Neural cell (in vitro differentiated cells): ENCODE results near the gene FCER2. TPM values are rescaled to one million over a fixed set of nuclear protein-coding genes. Genes with fewer than 3 reads are reported as not detected.
"Not testable (repeated sequence)": the region's sequence is repeated elsewhere in the genome, so short reads cannot be mapped to it uniquely, and the experiment has no call there.

Experiments used
- H2AFZ ChIP-seq: fragments of 200-600, 300-800 bp; sonication (generic), shearing (Covaris generic); 2 replicates; pipeline ENCODE4 v1.6.0; 2014; ENCODE audit warnings: low read depth, mild to moderate bottlenecking, antibody characterized with exemption, low read length, moderate library complexity
- H3F3A ChIP-seq: fragments of 200-600 bp; shearing (Covaris generic); 2 replicates; pipeline ENCODE4 v1.6.1; 2016; ENCODE audit warnings: mild to moderate bottlenecking, moderate library complexity, mixed read lengths, antibody characterized with exemption, low read length; ENCODE audit not compliant: insufficient read depth, poor library complexity, severe bottlenecking
- H3K27ac ChIP-seq: fragments of 200-600, 300-800 bp; sonication (generic), shearing (Covaris generic); 2 replicates; pipeline ENCODE4 v1.5.1; 2014; ENCODE audit warnings: mild to moderate bottlenecking, low read length, moderate library complexity
- H3K27me3 ChIP-seq: fragments of 300-800, 200-600 bp; sonication (generic), shearing (Covaris generic); 2 replicates; pipeline ENCODE4 v1.6.0; 2014; ENCODE audit warnings: mild to moderate bottlenecking, low read depth, low read length, moderate library complexity; ENCODE audit not compliant: insufficient read depth
- H3K36me3 ChIP-seq: fragments of 300-800, 200-600 bp; sonication (generic), shearing (Covaris generic); 2 replicates; pipeline ENCODE4 v1.5.1; 2014; ENCODE audit warnings: mild to moderate bottlenecking, antibody characterized with exemption, low read length, moderate library complexity; ENCODE audit not compliant: insufficient read depth
- H3K4me2 ChIP-seq: fragments of 300-800, 200-600 bp; sonication (generic), shearing (Covaris generic); 2 replicates; pipeline ENCODE4 v1.6.0; 2014; ENCODE audit warnings: mild to moderate bottlenecking, low read length
- H3K4me3 ChIP-seq: fragments of 300-800, 200-600 bp; sonication (generic), shearing (Covaris generic); 2 replicates; pipeline ENCODE4 v1.5.1; 2014; ENCODE audit warnings: mild to moderate bottlenecking, low read length, moderate library complexity
- H3K79me2 ChIP-seq: fragments of 200-600 bp; shearing (Covaris generic); replicated peaks from 2 replicates; pipeline ENCODE4 v1.6.0; 2014; ENCODE audit warnings: mild to moderate bottlenecking, low read length, moderate library complexity; ENCODE audit not compliant: insufficient read depth
- H3K9ac ChIP-seq: fragments of 300-800, 200-600 bp; sonication (generic), shearing (Covaris generic); 2 replicates; pipeline ENCODE4 v1.6.1; 2016; ENCODE audit warnings: mild to moderate bottlenecking, low read length, mixed read lengths
- H3K9me2 ChIP-seq: fragments of 200-600 bp; shearing (Covaris generic); 2 replicates; pipeline ENCODE4 v1.6.1; 2016; ENCODE audit warnings: mild to moderate bottlenecking, low read length, mixed read lengths; ENCODE audit not compliant: insufficient read depth
- H3K9me3 ChIP-seq: fragments of 200-600, 300-800 bp; sonication (generic), shearing (Covaris generic); 2 replicates; pipeline ENCODE4 v1.6.1; 2016; ENCODE audit warnings: mild to moderate bottlenecking, mixed run types, low read length, moderate library complexity, mixed read lengths
- H4K20me1 ChIP-seq: fragments of 200-600 bp; shearing (Covaris generic); 2 replicates; pipeline ENCODE4 v1.6.1; 2016; ENCODE audit warnings: mild to moderate bottlenecking, mixed run types; ENCODE audit not compliant: insufficient read depth
- CTCF ChIP-seq: fragments of 450-650 bp; IDR thresholded peaks from 2 replicates; pipeline ENCODE4 v1.5.1; 2014; ENCODE audit warnings: antibody characterized with exemption, mild to moderate bottlenecking, moderate library complexity; ENCODE audit not compliant: poor library complexity, severe bottlenecking
- EP300 ChIP-seq: fragments of 450-650 bp; conservative IDR thresholded peaks from 2 replicates; pipeline ENCODE4 v1.6.1; 2014; ENCODE audit warnings: antibody characterized with exemption, mild to moderate bottlenecking, moderate library complexity; ENCODE audit not compliant: poor library complexity, severe bottlenecking
- EZH2 ChIP-seq: fragments of 200-600, 300-800 bp; shearing (Covaris generic), sonication (generic); IDR thresholded peaks from 2 replicates; pipeline ENCODE4 v1.6.1; 2014; ENCODE audit warnings: antibody characterized with exemption, low read length, borderline replicate concordance, mild to moderate bottlenecking; ENCODE audit not compliant: insufficient read depth, poor library complexity, severe bottlenecking
- MXI1 ChIP-seq: fragments of 450-650 bp; conservative IDR thresholded peaks from 2 replicates; pipeline ENCODE4 v1.6.1; 2014; ENCODE audit warnings: antibody characterized with exemption, mild to moderate bottlenecking; ENCODE audit not compliant: poor library complexity, severe bottlenecking
- POLR2AphosphoS5 ChIP-seq: IDR thresholded peaks from 2 replicates; pipeline ENCODE4 v1.6.1; 2012
- RAD21 ChIP-seq: fragments of 450-650 bp; conservative IDR thresholded peaks from 2 replicates; pipeline ENCODE4 v1.6.1; 2014; ENCODE audit warnings: antibody characterized with exemption, mild to moderate bottlenecking, moderate library complexity
- REST ChIP-seq: IDR thresholded peaks from 2 replicates; pipeline ENCODE4 v1.6.1; 2012; ENCODE audit warnings: borderline replicate concordance
- SMC3 ChIP-seq: fragments of 450-650 bp; conservative IDR thresholded peaks from 2 replicates; pipeline ENCODE4 v1.6.1; 2014; ENCODE audit warnings: antibody characterized with exemption, mild to moderate bottlenecking, moderate library complexity; ENCODE audit not compliant: poor library complexity
- TAF1 ChIP-seq: IDR thresholded peaks from 2 replicates; pipeline ENCODE4 v1.6.1; 2012; ENCODE audit warnings: low read depth
- polyA plus RNA-seq: library from polyadenylated mRNA; depleted of rRNA; stranded (reverse); fragments of >200 nt; gene quantifications from 2 replicates; pipeline ENCODE4 v1.2.3, GENCODE V29; 2014

Gene FCER2
- polyA plus RNA-seq, 1 donor from 2014 or later, result not detected

- Histone ChIP-seq H3K4me3 (no peak within 1 kb of the TSS), H3K79me2 (no peaks in the 10 kb centered on the region), H3K9ac (no peak within 1 kb of the TSS), H3K36me3 (no peaks in the 10 kb centered on the region), H3F3A (no peaks in the 10 kb centered on the region), H3K4me2 (no peak within 1 kb of the TSS), H3K27me3 (no peaks in the 10 kb centered on the region), H3K9me2 (no peaks in the 10 kb centered on the region), H3K27ac (no peak within 1 kb of the TSS), H4K20me1 (no peaks in the 10 kb centered on the region), H3K9me3 (no peaks in the 10 kb centered on the region), H2AFZ (no peak within 1 kb of the TSS)
- no peak for TF ChIP-seq TAF1
These were observed 45.3 kb upstream of the FCER2 start, which contains the start of gene CD209 for GRCh38 chr19:7746903-7747884. TSS of gene CD209 (minus strand) at chr19:7747534. CDS start at chr19:7747511, 23 bp downstream.

GRCh38 chr19:7746306-7746705 is 44.4 kb upstream of the FCER2 start:
- not testable (repeated sequence) for H3K9me2 ChIP-seq, H2AFZ ChIP-seq, H3F3A ChIP-seq, H3K4me2 ChIP-seq, H3K9ac ChIP-seq, H4K20me1 ChIP-seq, H3K36me3 ChIP-seq, H3K4me3 ChIP-seq, H3K27me3 ChIP-seq, H3K27ac ChIP-seq, H3K79me2 ChIP-seq, H3K9me3 ChIP-seq

GRCh38 chr19:7744871-7745650 is 43.1 kb upstream of the FCER2 start:
- Histone ChIP-seq H3K27me3 (no peaks in the 10 kb centered on the region), H2AFZ (no peak overlapping the region), H4K20me1 (no peaks in the 10 kb centered on the region), H3K4me2 (no peak overlapping the region), H3K9me3 (no peaks in the 10 kb centered on the region), H3K36me3 (no peaks in the 10 kb centered on the region), H3K27ac (no peak overlapping the region), H3F3A (no peaks in the 10 kb centered on the region), H3K9me2 (no peaks in the 10 kb centered on the region), H3K4me3 (no peak overlapping the region), H3K79me2 (no peaks in the 10 kb centered on the region), H3K9ac (no peak overlapping the region)
- TF ChIP-seq CTCF, result no peak
- TF ChIP-seq EP300, result no peak
- TF ChIP-seq MXI1, result no peak
- TF ChIP-seq RAD21, result no peak
- no peak for TF ChIP-seq REST
- TF ChIP-seq TAF1, result no peak
- TF ChIP-seq SMC3, result no peak
- TF ChIP-seq POLR2AphosphoS5, result no peak
- TF ChIP-seq EZH2, result no peak
